Left ventricle myocardium inferior (tissue), 1 donor: ENCODE data around the gene IPCEF1. TPM values are rescaled to one million over a fixed set of nuclear protein-coding genes. Genes with fewer than 3 reads are reported as not detected.

ENCODE experiments used
- DNase-seq: peaks from one replicate; pipeline ENCODE4 v3.0.0-alpha.2; 2020
- H3K27ac ChIP-seq: fragments of 200-600 bp; replicated peaks from 2 replicates; pipeline ENCODE4 v1.8.0; 2021
- H3K27me3 ChIP-seq: fragments of 200-600 bp; 2 replicates; pipeline ENCODE4 v1.8.0; 2021; ENCODE audit warnings: low read depth
- H3K36me3 ChIP-seq: fragments of 200-600 bp; 2 replicates; pipeline ENCODE4 v1.8.0; 2021
- H3K4me1 ChIP-seq: fragments of 200-600 bp; 2 replicates; pipeline ENCODE4 v1.8.0; 2021
- H3K4me3 ChIP-seq: fragments of 200-600 bp; 2 replicates; pipeline ENCODE4 v1.8.0; 2021; ENCODE audit warnings: mild to moderate bottlenecking, moderate library complexity
- H3K9me3 ChIP-seq: fragments of 200-600 bp; replicated peaks from 2 replicates; pipeline ENCODE4 v1.8.0; 2021
- intact Hi-C: fragments of 100-400 bp; cut with micrococcal nuclease; formaldehyde crosslinking; loops from one replicate; pipeline ENCODE4 v1.11.0; 2022
- total RNA-seq: library from RNA; stranded (reverse); fragmentation: NEBNext Ultra II Directional; extraction: Animal tissue kit (Norgen Biotek cat#: 25700); gene quantifications from one replicate; pipeline ENCODE4 v1.2.1, GENCODE V29; 2021
- TF ChIP-seq, protein P1 (sequence below): fragments of 200-600 bp; IDR thresholded peaks from 2 replicates; pipeline ENCODE4 v1.8.0; 2021; ENCODE audit warnings: antibody characterized with exemption, mild to moderate bottlenecking, borderline replicate concordance
- donor health status: DM: no; HTN: yes; CAD: no; lungs with severe emphysema.

The IPCEF1 gene
- total RNA-seq, 1 donor from 2014 or later = 1.7 TPM

DNA sequence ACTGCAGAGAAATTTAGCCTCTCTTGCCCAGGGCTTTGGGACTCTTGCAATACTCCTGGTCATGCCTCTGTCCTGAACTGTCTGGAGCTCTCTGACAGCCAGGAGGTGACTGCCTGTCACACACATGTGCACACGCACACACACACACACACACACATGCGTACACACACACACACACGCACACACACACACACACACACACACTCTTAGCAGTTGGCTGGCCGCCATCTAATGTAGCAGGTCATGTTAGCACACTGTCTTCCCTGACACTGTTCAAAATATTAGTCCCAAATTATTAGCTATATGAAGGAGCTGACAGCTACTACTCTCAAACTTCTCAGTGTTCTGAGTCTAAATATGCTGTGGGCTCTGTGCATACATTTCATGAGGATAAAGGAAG is 60.9 kb downstream of the IPCEF1 start:
- intact Hi-C loops = no loop called here
- no peak for DNase-seq

DNA sequence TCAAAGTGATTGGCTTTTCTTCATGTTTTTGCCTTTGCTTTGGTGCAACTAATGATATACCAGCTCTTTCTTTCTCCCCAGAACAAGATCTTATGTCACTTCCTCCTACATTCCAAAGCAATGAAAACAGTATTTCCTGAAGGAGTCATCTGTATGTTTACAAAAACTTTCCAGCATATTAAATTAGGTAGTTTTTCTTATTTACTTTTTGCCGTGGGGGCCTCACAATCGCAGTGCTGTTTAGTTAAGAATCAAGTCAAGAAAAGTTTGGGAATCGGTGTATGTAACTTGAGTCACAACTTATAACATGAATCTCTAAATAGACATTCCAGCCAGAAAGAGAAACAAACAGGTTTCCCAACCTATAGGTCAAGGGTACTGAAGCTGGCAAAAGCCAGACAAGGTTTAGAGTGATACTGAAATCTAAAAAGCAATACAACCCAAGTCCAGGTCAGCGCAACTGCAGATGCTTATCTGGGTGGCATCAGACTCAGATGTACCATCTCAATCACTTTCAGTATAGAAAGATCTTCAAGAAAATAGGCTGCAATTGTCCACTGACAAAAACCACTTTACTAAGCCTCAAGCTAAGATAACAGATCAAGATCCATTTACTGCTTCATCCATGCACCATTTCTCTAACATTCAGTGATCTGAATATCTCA is 63.6 kb downstream of the IPCEF1 start:
- DNase-seq = no peak
- Histone ChIP-seq H3K4me1 (peaks cover 17% of the 10 kb centered on the region), H3K27ac (no peak overlapping the region), H3K4me3 (no peak overlapping the region), H3K9me3 (no peaks in the 10 kb centered on the region), H3K36me3 (no peaks in the 10 kb centered on the region), H3K27me3 (no peaks in the 10 kb centered on the region)
- TF ChIP-seq, protein P1, sequence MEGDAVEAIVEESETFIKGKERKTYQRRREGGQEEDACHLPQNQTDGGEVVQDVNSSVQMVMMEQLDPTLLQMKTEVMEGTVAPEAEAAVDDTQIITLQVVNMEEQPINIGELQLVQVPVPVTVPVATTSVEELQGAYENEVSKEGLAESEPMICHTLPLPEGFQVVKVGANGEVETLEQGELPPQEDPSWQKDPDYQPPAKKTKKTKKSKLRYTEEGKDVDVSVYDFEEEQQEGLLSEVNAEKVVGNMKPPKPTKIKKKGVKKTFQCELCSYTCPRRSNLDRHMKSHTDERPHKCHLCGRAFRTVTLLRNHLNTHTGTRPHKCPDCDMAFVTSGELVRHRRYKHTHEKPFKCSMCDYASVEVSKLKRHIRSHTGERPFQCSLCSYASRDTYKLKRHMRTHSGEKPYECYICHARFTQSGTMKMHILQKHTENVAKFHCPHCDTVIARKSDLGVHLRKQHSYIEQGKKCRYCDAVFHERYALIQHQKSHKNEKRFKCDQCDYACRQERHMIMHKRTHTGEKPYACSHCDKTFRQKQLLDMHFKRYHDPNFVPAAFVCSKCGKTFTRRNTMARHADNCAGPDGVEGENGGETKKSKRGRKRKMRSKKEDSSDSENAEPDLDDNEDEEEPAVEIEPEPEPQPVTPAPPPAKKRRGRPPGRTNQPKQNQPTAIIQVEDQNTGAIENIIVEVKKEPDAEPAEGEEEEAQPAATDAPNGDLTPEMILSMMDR = no peak
- intact Hi-C loops = no loop called here

More for the DNA sequence above, 60.9 kb downstream of the IPCEF1 start:
- Histone ChIP-seq H3K27ac (no peak overlapping the region), H3K4me3 (no peak overlapping the region), H3K4me1 (peaks cover 28% of the 10 kb centered on the region), H3K9me3 (no peaks in the 10 kb centered on the region), H3K36me3 (no peaks in the 10 kb centered on the region), H3K27me3 (no peaks in the 10 kb centered on the region)
- TF ChIP-seq, protein P1 = no peak

DNA sequence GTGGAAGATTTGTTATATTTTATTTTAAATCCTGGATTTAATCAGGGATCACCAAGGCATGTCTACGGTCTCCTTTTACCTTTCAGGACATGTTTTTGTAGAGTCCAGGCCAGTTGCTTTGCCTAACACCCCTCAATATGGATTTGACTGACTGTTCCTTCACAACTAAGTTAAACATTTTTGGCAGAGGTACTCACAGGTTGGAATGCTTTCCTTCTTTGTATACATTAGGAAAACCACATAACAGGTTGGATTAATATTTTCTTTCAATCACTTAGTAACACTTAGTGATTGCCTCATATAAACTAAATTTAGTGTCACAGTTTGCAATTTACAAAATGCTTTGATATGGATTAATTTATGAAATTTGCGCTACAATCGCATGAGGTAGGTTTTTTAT is 64.5 kb downstream of the IPCEF1 start:
- Histone ChIP-seq H3K9me3 (no peaks in the 10 kb centered on the region), H3K27me3 (no peaks in the 10 kb centered on the region), H3K27ac (no peak overlapping the region), H3K4me3 (no peak overlapping the region), H3K36me3 (no peaks in the 10 kb centered on the region), H3K4me1 (peaks cover 7% of the 10 kb centered on the region)
- intact Hi-C loops = no loop called here
- DNase-seq = no peak
- TF ChIP-seq, protein P1 = no peak

DNA sequence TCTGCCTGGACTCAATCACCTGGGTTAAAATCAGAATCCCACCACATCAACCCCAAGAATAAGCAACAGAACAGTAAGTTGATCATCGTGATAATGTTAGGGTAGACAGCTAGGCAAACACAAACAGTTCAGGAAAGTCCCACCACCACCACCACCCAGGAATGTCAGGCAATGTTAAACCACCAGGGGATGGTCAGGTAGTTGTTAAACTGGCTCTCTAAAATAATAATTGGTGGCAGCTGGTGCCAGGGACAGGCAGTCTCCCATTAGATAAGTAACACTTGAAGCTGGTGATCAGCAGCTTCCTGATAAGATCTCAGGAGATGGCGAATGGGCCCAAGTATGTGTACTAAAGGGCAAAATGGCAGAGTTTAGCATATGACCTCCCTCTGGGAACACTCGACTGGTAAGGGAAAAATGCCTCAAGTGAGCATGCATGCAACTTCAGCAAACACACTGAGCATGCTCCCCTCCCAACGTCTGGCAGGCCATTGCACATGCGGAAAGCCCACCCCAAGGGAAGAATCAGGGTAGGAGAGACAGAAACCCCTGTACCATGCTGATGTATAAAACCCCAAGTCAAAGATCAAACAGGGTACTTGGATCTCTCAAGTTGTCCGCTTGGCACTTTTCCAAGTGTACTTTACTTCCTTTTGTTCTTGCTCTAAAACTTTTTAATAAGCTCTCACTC is 66.6 kb downstream of the IPCEF1 start:
- Histone ChIP-seq H3K4me1 (peaks cover 5% of the 10 kb centered on the region), H3K4me3 (no peak overlapping the region), H3K36me3 (no peaks in the 10 kb centered on the region), H3K9me3 (no peaks in the 10 kb centered on the region), H3K27me3 (no peaks in the 10 kb centered on the region), H3K27ac (no peak overlapping the region)
- TF ChIP-seq, protein P1 = no peak
- DNase-seq = no peak
- intact Hi-C loops = no loop called here

DNA sequence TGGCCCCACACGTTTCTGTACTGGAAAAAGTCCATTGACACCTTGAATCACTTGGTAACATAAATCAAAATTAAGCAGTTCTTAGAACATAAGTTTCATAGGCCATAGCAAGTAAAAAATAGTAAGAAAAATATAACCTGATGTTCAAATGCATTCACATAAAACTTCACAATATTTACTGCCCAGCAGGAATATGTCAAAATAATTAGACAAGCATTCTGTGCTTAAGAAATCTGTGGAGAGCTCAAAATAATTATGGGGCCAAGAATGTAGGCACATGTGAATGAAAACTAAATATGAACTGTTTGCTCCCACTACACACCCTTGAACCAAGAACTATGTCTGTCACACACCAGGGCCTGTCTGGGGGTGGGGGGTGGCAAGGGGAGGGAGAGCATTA is 70.8 kb downstream of the IPCEF1 start:
- no peak for DNase-seq
- Histone ChIP-seq H3K27me3 (no peaks in the 10 kb centered on the region), H3K27ac (no peak overlapping the region), H3K4me3 (no peak overlapping the region), H3K4me1 (peaks cover 5% of the 10 kb centered on the region), H3K36me3 (no peaks in the 10 kb centered on the region), H3K9me3 (peaks cover 6% of the 10 kb centered on the region)
- intact Hi-C loops = no loop called here
- TF ChIP-seq, protein P1 = no peak
